Loucy (cell line): ENCODE data around the gene MX2.

Experiments
- CTCF ChIP-seq: fragments of 200-600 bp; sonication (generic); conservative IDR thresholded peaks from 2 replicates; pipeline ENCODE4 v1.5.1; 2014; ENCODE audit warnings: mild to moderate bottlenecking, antibody characterized with exemption, low read length
- EZH2phosphoT487 ChIP-seq: fragments of 200-600 bp; IDR thresholded peaks from 2 replicates; pipeline ENCODE4 v1.6.1; 2018; ENCODE audit warnings: antibody characterized with exemption, mild to moderate bottlenecking, moderate library complexity, borderline replicate concordance

DNA sequence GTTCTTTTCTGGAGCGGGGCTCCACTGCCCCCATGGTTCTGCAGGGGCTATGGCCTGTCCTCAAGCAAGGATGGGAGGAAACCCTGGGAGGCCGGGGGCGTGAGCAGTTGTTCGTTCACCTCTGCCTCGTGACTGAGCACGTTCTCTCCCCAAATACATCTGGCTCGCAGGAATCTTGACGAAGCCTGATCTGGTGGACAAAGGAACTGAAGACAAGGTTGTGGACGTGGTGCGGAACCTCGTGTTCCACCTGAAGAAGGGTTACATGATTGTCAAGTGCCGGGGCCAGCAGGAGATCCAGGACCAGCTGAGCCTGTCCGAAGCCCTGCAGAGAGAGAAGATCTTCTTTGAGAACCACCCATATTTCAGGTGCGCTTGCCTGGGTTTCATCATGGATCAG, 79.7 kb downstream of the MX2 start:
- TF ChIP-seq CTCF (no peak), EZH2phosphoT487 (no peak)
